Colon (tissue), 2 donors: ENCODE measurements around the gene OR56A1.

ENCODE experiments used
- FAIRE-seq: peaks from 2 replicates; lab custom pipeline; 2012; peaks lifted over from hg19 to GRCh38; lab: Jason Lieb, UNC
- donor health status: control.
- donor health status: control.

Gene OR56A1

DNA sequence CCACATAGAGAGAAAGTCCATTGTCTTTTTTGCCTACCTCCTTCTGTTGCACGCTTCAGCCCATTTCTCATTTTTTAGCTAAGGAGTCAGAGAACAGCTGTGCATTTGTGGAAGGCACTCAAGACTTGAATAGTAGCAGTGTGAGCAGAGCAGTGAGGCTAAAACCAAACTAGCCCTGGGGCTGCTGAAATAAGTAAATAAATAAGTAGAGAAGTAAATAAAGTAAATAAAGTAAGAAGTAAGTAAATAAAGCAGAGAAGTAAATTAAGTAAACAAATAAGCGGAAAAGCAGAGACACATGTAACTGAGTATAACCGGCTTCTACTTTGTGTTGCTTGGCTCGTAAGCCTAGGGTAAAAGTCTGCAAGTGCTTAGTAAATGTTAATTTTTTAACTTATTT is 41.4 kb downstream of the OR56A1 start:
- no peak for FAIRE-seq

DNA sequence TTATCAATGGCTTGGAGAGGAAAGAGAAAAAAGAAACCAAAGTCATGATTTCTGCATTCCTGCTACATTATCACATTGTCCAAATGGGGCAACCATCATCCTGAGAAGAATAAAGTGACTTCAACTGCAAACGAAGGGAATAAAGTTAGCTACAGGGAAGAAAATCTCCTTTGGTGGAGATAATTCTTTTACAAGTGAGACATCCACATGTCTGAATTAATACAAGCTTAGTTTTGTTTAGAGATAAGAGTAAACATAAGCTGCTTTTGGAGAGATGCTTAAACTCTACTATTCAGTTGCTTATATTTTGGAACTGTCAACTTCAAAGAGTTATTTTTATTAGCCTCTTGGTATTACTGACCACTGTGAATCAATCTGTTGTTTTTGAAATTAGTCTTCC is 43.7 kb downstream of the OR56A1 start, which contains the start of gene OR52L1:
TSS of gene OR52L1 (minus strand) at position 101 of the 400 bp plus-strand sequence. CDS start at position 46, 55 bp downstream.
- FAIRE-seq, result no peak

GRCh38 chr11:5983443-5983842 is 47.1 kb downstream of the OR56A1 start:
- no peak for FAIRE-seq

- no peak for FAIRE-seq
Observed at GRCh38 chr11:5973530-5973929, 57.0 kb downstream of the OR56A1 start.
